B cell (primary cell): ENCODE results near the gene SMIM17.

Source experiments
- EZH2 ChIP-seq: IDR thresholded peaks from 2 replicates; pipeline ENCODE4 v1.6.1; 2012; ENCODE audit warnings: borderline replicate concordance, low read depth, mild to moderate bottlenecking, moderate library complexity, low read length; ENCODE audit not compliant: insufficient read depth, poor library complexity, severe bottlenecking
- TF ChIP-seq, protein P1 (sequence below): fragments of 200-600 bp; IDR thresholded peaks from one replicate; pipeline ENCODE4 v1.8.0; 2022; ENCODE audit warnings: antibody characterized with exemption, mild to moderate bottlenecking

DNA sequence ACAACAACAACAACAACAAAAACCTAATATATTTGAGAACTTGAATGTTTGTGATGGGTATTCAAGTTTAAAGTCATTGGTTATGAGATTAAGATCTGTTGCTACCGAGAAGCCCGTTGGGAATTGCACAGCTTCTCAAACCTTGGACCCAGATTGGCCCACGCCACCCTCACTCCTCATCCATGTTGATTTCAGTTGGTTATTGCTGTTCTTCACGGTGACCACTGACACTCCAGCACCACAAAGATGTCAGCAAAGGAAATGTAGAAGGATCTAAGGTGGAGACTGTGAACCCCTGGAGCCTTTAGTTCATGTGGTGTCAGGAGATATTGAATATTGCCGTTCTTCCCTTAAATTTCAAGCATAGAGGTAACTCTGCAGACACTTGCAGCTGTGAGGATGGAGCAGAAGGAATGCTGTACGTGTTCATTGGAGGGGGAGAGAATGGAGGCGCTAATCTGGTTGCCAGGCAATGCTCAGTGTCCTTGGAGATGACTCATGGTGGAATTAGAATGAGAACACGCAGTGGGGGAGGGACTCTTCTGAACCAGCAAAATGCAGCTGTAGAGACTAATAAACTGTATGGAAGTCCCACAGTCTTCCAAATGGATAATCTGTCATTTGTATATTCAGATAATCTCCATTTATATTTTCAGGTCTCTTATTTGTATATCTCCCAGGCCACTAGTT is 49.4 kb downstream of the SMIM17 start:
- TF ChIP-seq, protein P1, sequence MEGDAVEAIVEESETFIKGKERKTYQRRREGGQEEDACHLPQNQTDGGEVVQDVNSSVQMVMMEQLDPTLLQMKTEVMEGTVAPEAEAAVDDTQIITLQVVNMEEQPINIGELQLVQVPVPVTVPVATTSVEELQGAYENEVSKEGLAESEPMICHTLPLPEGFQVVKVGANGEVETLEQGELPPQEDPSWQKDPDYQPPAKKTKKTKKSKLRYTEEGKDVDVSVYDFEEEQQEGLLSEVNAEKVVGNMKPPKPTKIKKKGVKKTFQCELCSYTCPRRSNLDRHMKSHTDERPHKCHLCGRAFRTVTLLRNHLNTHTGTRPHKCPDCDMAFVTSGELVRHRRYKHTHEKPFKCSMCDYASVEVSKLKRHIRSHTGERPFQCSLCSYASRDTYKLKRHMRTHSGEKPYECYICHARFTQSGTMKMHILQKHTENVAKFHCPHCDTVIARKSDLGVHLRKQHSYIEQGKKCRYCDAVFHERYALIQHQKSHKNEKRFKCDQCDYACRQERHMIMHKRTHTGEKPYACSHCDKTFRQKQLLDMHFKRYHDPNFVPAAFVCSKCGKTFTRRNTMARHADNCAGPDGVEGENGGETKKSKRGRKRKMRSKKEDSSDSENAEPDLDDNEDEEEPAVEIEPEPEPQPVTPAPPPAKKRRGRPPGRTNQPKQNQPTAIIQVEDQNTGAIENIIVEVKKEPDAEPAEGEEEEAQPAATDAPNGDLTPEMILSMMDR = no peak
- no peak for TF ChIP-seq EZH2
